Endothelial cell of umbilical vein (primary cell): ENCODE results near the gene GRAMD4. TPM values are rescaled to one million over a fixed set of nuclear protein-coding genes. Genes with fewer than 3 reads are reported as not detected.

ENCODE experiments used
- BruUV-seq: library from RNA; stranded (reverse); fragments of 400-500 nt; replicated peaks from 2 replicates; lab custom pipeline; 2021; lab: Mats Ljungman, UMichigan
- CTCF ChIA-PET: fragments of 300-600, 350-600 bp; sonication (Branson Sonifier 250); formaldehyde crosslinking; loops from one replicate; lab custom pipeline; 2021; ENCODE audit warnings: antibody characterized with exemption, inconsistent platforms; lab: Charles Lee
- POLR2A ChIA-PET: fragments of 300-600, 350-600 bp; sonication (Branson Sonifier 250); formaldehyde crosslinking; loops from one replicate; lab custom pipeline; 2021; ENCODE audit warnings: antibody characterized with exemption, inconsistent platforms; lab: Charles Lee
- DNase-seq: peaks from one replicate; pipeline ENCODE4 v3.0.0-alpha.2; 2011; ENCODE audit warnings: low read depth, low spot score
- FAIRE-seq: peaks from 2 replicates; lab custom pipeline; 2011; peaks lifted over from hg19 to GRCh38; lab: Jason Lieb, UNC
- H2AFZ ChIP-seq: 2 replicates; pipeline ENCODE4 v1.6.0; 2012; ENCODE audit warnings: low read depth, low read length, control low read depth, inconsistent platforms
- H3K27ac ChIP-seq: 2 replicates; pipeline ENCODE4 v1.5.1; 2011; ENCODE audit warnings: low read depth, mild to moderate bottlenecking, control low read depth, low read length, moderate library complexity; ENCODE audit not compliant: insufficient read depth
- H3K27me3 ChIP-seq, 2 experiments: 2 replicates each; pipeline versions ENCODE4 v1.6.0 to v1.6.1; 2011; ENCODE audit warnings: low read length in 2 of 2, mixed read lengths in 1 of 2; ENCODE audit not compliant: control insufficient read depth in 2 of 2, insufficient read depth in 2 of 2
- H3K36me3 ChIP-seq, 2 experiments: 2 replicates in 1 of 2; 3 replicates in 1 of 2; pipeline ENCODE4 v1.5.1; 2011; ENCODE audit warnings: low read length in 2 of 2, mild to moderate bottlenecking in 1 of 2, moderate library complexity in 1 of 2; ENCODE audit not compliant: control insufficient read depth in 2 of 2, insufficient read depth in 2 of 2; ENCODE audit errors: extremely low read depth in 1 of 2
- H3K4me1 ChIP-seq: 3 replicates; pipeline ENCODE4 v1.5.1; 2011; ENCODE audit warnings: mild to moderate bottlenecking, low read length; ENCODE audit not compliant: control insufficient read depth, insufficient read depth; ENCODE audit errors: extremely low read depth
- H3K4me2 ChIP-seq: 2 replicates; pipeline ENCODE4 v1.6.1; 2011; ENCODE audit warnings: low read length, control low read depth, mixed read lengths; ENCODE audit not compliant: insufficient read depth
- H3K4me3 ChIP-seq, 3 experiments: fragments of 200-600 bp in 1 of 3; sonication (generic), shearing (Covaris generic) in 1 of 3; replicated peaks in 1 of 3; 2 replicates each; pipeline ENCODE4 v1.5.1; 2011 to 2016; ENCODE audit warnings: control low read depth in 3 of 3, low read length in 3 of 3, mild to moderate bottlenecking in 2 of 3, inconsistent platforms in 1 of 3, low read depth in 1 of 3, moderate library complexity in 1 of 3; ENCODE audit not compliant: insufficient read depth in 1 of 3
- H3K79me2 ChIP-seq: 2 replicates; pipeline ENCODE4 v1.6.0; 2012; ENCODE audit warnings: low read length, inconsistent platforms; ENCODE audit not compliant: control insufficient read depth, insufficient read depth
- H3K9ac ChIP-seq: replicated peaks from 2 replicates; pipeline ENCODE3; 2011; ENCODE audit warnings: low read length, control low read depth; ENCODE audit not compliant: insufficient read depth; ENCODE audit errors: extremely low read depth
- H3K9me1 ChIP-seq: replicated peaks from 3 replicates; pipeline ENCODE4 v1.6.0; 2011; ENCODE audit warnings: mild to moderate bottlenecking, low read length; ENCODE audit not compliant: control insufficient read depth, insufficient read depth; ENCODE audit errors: extremely low read depth
- H3K9me3 ChIP-seq: replicated peaks from 2 replicates; pipeline ENCODE4 v1.5.1; 2012; ENCODE audit warnings: low read length, inconsistent platforms; ENCODE audit not compliant: control insufficient read depth, insufficient read depth
- H4K20me1 ChIP-seq: replicated peaks from 2 replicates; pipeline ENCODE3; 2011; ENCODE audit warnings: mild to moderate bottlenecking, low read length; ENCODE audit not compliant: control insufficient read depth, insufficient read depth; ENCODE audit errors: extremely low read depth
- EZH2 ChIP-seq: IDR thresholded peaks from 2 replicates; pipeline ENCODE4 v1.6.1; 2012; ENCODE audit warnings: borderline replicate concordance, low read depth, mild to moderate bottlenecking, moderate library complexity, low read length, inconsistent platforms; ENCODE audit not compliant: severe bottlenecking
- FOS ChIP-seq: IDR thresholded peaks from 2 replicates; pipeline ENCODE4 v1.6.1; 2011; ENCODE audit warnings: mild to moderate bottlenecking, low read length, moderate library complexity, borderline replicate concordance; ENCODE audit not compliant: insufficient read depth
- GATA2 ChIP-seq: IDR thresholded peaks from 2 replicates; pipeline ENCODE4 v1.7.0; 2011; ENCODE audit warnings: low read depth, mild to moderate bottlenecking, moderate library complexity, mixed read lengths, low read length; ENCODE audit not compliant: insufficient read length, insufficient read depth
- JUN ChIP-seq: IDR thresholded peaks from 2 replicates; pipeline ENCODE4 v1.6.1; 2011; ENCODE audit warnings: borderline replicate concordance, low read depth; ENCODE audit not compliant: insufficient read length, insufficient read depth
- MYC ChIP-seq: IDR thresholded peaks from one replicate; pipeline ENCODE4 v1.6.1; 2011; ENCODE audit warnings: mild to moderate bottlenecking, low read depth, low read length
- POLR2A ChIP-seq: IDR thresholded peaks from 2 replicates; pipeline ENCODE4 v1.6.1; 2012; ENCODE audit warnings: low read depth, mild to moderate bottlenecking, control low read depth, low read length
- POLR2AphosphoS5 ChIP-seq: IDR thresholded peaks from 2 replicates; pipeline ENCODE4 v1.6.1; 2012; ENCODE audit warnings: low read depth, mild to moderate bottlenecking, control low read depth, low read length, moderate library complexity; ENCODE audit not compliant: insufficient read depth
- dilution Hi-C: fragments of 300-500 bp; cut with MboI; formaldehyde crosslinking; loops from one replicate; pipeline ENCODE4 v1.15.0; 2019; ENCODE audit warnings: low sequenced_read_pairs; ENCODE audit not compliant: extremely low pct_ligation_motif_present
- intact Hi-C: fragments of 100-400 bp; cut with micrococcal nuclease; formaldehyde crosslinking; loops from one replicate; pipeline ENCODE4 v1.10.0; 2022
- polyA plus RNA-seq, 4 experiments: library from polyadenylated mRNA; depleted of rRNA in 3 of 4; stranded (reverse) in 3 of 4; unstranded in 1 of 4; fragments of >200 nt; gene quantifications; 2 replicates each; pipeline versions ENCODE4 v1.2.1 to v1.2.3, GENCODE V29; 2011 to 2012; ENCODE audit warnings: missing spikeins in 1 of 4
- total RNA-seq: library from RNA; stranded (reverse); gene quantifications from 2 replicates; pipeline ENCODE4 v1.2.3, GENCODE V29; 2021
- TF ChIP-seq, protein P1 (sequence below): IDR thresholded peaks from 2 replicates; pipeline ENCODE4 v1.6.1; 2011; ENCODE audit not compliant: insufficient read depth, insufficient read length
- TF ChIP-seq, protein P2 (sequence below), 2 donors: IDR thresholded peaks; 1 replicate in 1 of 2; 2 replicates in 1 of 2; pipeline ENCODE4 v1.5.1; 2011; ENCODE audit warnings: low read length in 2 of 2, mild to moderate bottlenecking in 2 of 2, moderate library complexity in 2 of 2, control low read depth in 1 of 2, inconsistent platforms in 1 of 2, low read depth in 1 of 2; ENCODE audit not compliant: insufficient read depth in 1 of 2; ENCODE audit errors: extremely low read depth in 1 of 2

The GRAMD4 gene
- total and polyA plus RNA-seq, 2 donors (not counting 3 experiments of a cell fraction or from before 2014, with no cell fraction given): 5.9 to 14.8 TPM

DNA sequence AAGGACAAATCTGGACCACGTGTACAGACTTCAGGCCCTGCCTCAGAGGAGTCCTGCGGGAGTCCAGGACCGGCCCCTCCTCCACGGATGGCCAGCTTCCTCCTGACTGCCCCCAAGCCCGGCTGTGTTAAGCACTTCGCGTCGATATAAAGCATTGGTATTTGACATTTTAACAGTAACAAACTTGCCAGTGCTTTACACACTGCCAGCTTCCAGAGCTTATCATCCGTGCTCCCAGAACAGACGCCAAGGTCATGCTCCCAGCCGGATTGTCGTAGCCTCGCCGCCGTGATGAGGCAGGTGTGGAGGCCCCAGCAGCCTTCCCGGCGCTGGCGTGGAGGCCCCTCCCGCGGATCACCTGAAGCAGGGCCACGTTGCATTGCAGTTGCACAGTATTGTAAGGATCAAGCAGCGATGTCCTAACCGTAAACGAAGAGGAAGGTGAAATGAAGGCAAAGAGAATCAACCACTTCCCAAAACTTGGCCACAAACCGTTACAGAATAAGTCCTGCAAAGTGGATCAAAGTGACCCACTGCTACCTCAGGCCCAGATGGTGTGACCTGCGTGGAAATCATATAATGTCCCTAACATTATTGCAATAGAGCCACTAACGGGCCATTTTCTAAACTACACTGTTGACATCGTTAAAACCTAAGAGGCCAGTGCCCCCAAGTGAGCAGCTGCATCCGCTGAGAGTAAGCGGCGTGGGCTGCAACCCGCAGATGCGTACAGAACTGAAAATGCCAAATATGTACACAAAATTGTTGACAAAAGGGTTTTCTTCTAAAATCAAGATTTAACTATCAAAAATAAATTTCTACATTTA, 66.2 kb downstream of the GRAMD4 start:
- DNase-seq: peak; percentile 46
- no peaks in the 10 kb centered on the region for H3K79me2 ChIP-seq
- H3K9ac ChIP-seq: no peak overlapping the region
- ChIA-PET POLR2A (no interaction called here), CTCF (interaction anchor here (1.2 kb wide), 1 partner anchor 123 kb away, joined by 10 read pairs; no protein-coding TSS in a partner anchor)
- no peaks in the 10 kb centered on the region for H3K9me1 ChIP-seq
- H3K27me3 ChIP-seq: no peaks in the 10 kb centered on the region
- H3K4me1 ChIP-seq: peaks cover 15% of the 10 kb centered on the region
- no peak overlapping the region for H3K4me2 ChIP-seq
- peaks cover 7 to 30% of the 10 kb centered on the region in 2 experiments for H3K36me3 ChIP-seq
- no peak overlapping the region for H2AFZ ChIP-seq
- BruUV-seq: no TSS peak
- FAIRE-seq: peak; percentile 85
- no peaks in the 10 kb centered on the region for H4K20me1 ChIP-seq
- no peak overlapping the region for H3K4me3 ChIP-seq
- TF ChIP-seq, protein P1, sequence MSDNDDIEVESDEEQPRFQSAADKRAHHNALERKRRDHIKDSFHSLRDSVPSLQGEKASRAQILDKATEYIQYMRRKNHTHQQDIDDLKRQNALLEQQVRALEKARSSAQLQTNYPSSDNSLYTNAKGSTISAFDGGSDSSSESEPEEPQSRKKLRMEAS: peak; percentile 9
- no peak for TF ChIP-seq EZH2
- intact Hi-C loops (loop anchor here (2.0 kb wide), 1 partner anchor 124 kb away; no protein-coding TSS in a partner anchor), dilution Hi-C loops (no loop called here)
- H3K27ac ChIP-seq: no peak overlapping the region
- no peaks in the 10 kb centered on the region for H3K9me3 ChIP-seq

- Histone ChIP-seq H3K36me3 (peaks cover 11 to 35% of the 10 kb centered on the region in 2 experiments), H3K79me2 (no peaks in the 10 kb centered on the region), H2AFZ (no peak overlapping the region), H3K4me2 (no peak overlapping the region), H3K9me3 (no peaks in the 10 kb centered on the region), H3K9me1 (no peaks in the 10 kb centered on the region), H3K4me1 (peaks cover 15% of the 10 kb centered on the region), H3K27ac (no peak overlapping the region), H4K20me1 (no peaks in the 10 kb centered on the region), H3K4me3 (no peak overlapping the region), H3K9ac (no peak overlapping the region), H3K27me3 (no peaks in the 10 kb centered on the region)
- dilution Hi-C loops (no loop called here), intact Hi-C loops (loop anchor here (2.0 kb wide), 1 partner anchor 124 kb away; no protein-coding TSS in a partner anchor)
- POLR2A ChIA-PET: no interaction called here
- DNase-seq: no peak
- TF ChIP-seq GATA2 (no peak), FOS (no peak), POLR2AphosphoS5 (no peak), JUN (no peak), EZH2 (no peak), MYC (no peak), POLR2A (no peak)
- TF ChIP-seq, protein P1: no peak
- TF ChIP-seq, protein P2, sequence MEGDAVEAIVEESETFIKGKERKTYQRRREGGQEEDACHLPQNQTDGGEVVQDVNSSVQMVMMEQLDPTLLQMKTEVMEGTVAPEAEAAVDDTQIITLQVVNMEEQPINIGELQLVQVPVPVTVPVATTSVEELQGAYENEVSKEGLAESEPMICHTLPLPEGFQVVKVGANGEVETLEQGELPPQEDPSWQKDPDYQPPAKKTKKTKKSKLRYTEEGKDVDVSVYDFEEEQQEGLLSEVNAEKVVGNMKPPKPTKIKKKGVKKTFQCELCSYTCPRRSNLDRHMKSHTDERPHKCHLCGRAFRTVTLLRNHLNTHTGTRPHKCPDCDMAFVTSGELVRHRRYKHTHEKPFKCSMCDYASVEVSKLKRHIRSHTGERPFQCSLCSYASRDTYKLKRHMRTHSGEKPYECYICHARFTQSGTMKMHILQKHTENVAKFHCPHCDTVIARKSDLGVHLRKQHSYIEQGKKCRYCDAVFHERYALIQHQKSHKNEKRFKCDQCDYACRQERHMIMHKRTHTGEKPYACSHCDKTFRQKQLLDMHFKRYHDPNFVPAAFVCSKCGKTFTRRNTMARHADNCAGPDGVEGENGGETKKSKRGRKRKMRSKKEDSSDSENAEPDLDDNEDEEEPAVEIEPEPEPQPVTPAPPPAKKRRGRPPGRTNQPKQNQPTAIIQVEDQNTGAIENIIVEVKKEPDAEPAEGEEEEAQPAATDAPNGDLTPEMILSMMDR (IDR thresholded peaks at IDR 0.05; ENCODE audit: extremely low read depth in 1 of 2, insufficient read depth in 1 of 2, low read depth in 1 of 2, low read length in 2 of 2): no peak
- FAIRE-seq: no peak
- CTCF ChIA-PET: interaction anchor here (1.4 kb wide), 1 partner anchor 124 kb away, joined by 3 read pairs; no protein-coding TSS in a partner anchor
- no TSS peak for BruUV-seq
Observed at GRCh38 chr22:46687048-46687444, 66.9 kb downstream of the GRAMD4 start.
